ENCODE results near the gene TUBD1. TPM values are rescaled to one million over a fixed set of nuclear protein-coding genes. Genes with fewer than 3 reads are reported as not detected.

The TUBD1 gene
- total RNA-seq, 2 donors from 2014 or later: 17.5 to 24.1 TPM

- Mint-ChIP-seq H3K36me3 (ENCODE audit: low read depth) (peaks cover 53% of the 10 kb centered on the region), H3K9me3 (no peaks in the 10 kb centered on the region), H3K27ac (no peak overlapping the region), H3K4me3 (no peak overlapping the region), H3K27me3 (ENCODE audit: insufficient read depth) (no peaks in the 10 kb centered on the region), H3K4me1 (no peaks in the 10 kb centered on the region)
- 95 to 97% methylated on average over 7 to 9 of the region's 9 CpGs for WGBS, 2 experiments (ENCODE audit: insufficient coverage in 1 of 2, insufficient read length in 1 of 2)
- no peak for TF ChIP-seq CTCF (conservative IDR thresholded peaks at IDR 0.05)
- Histone ChIP-seq H3K4me3 (ENCODE audit: low read length) (no peak overlapping the region), H3K9ac (ENCODE audit: extremely low read depth, low read length, poor library complexity, severe bottlenecking) (no peak overlapping the region), H3K36me3 (ENCODE audit: control insufficient read depth, insufficient read depth, low read length) (peaks cover 37% of the 10 kb centered on the region), H3K27ac (ENCODE audit: low read depth, low read length) (no peak overlapping the region), H3K27me3 (ENCODE audit: control insufficient read depth, insufficient read depth, low read length, poor library complexity, severe bottlenecking) (no peaks in the 10 kb centered on the region), H3K4me1 (ENCODE audit: control insufficient read depth, insufficient read depth, low read length) (no peaks in the 10 kb centered on the region), H3K9me3 (ENCODE audit: control insufficient read depth, low read length) (no peaks in the 10 kb centered on the region)
- no peak for DNase-seq
Measured at GRCh38 chr17:59884861-59885260, 7.9 kb downstream of the TUBD1 start.

- Mint-ChIP-seq H3K9me3 (no peaks in the 10 kb centered on the region), H3K27ac (no peak overlapping the region), H3K36me3 (ENCODE audit: low read depth) (peaks cover 41% of the 10 kb centered on the region), H3K4me1 (no peaks in the 10 kb centered on the region), H3K4me3 (no peak overlapping the region), H3K27me3 (ENCODE audit: insufficient read depth) (no peaks in the 10 kb centered on the region)
- no peak for DNase-seq
- Histone ChIP-seq H3K4me1 (ENCODE audit: control insufficient read depth, insufficient read depth, low read length) (no peaks in the 10 kb centered on the region), H3K27me3 (ENCODE audit: control insufficient read depth, insufficient read depth, low read length, poor library complexity, severe bottlenecking) (no peaks in the 10 kb centered on the region), H3K27ac (ENCODE audit: low read depth, low read length) (no peak overlapping the region), H3K9ac (ENCODE audit: extremely low read depth, low read length, poor library complexity, severe bottlenecking) (no peak overlapping the region), H3K36me3 (ENCODE audit: control insufficient read depth, insufficient read depth, low read length) (peaks cover 49% of the 10 kb centered on the region), H3K4me3 (ENCODE audit: low read length) (no peak overlapping the region), H3K9me3 (ENCODE audit: control insufficient read depth, low read length) (no peaks in the 10 kb centered on the region)
- no peak for TF ChIP-seq CTCF (conservative IDR thresholded peaks at IDR 0.05)
- 95 to 100% methylated on average over 1 to 3 of the region's 3 CpGs for WGBS, 2 experiments (ENCODE audit: insufficient coverage in 1 of 2, insufficient read length in 1 of 2)
Measured at GRCh38 chr17:59878624-59879023, 14.1 kb downstream of the TUBD1 start.

- no peaks in the 10 kb centered on the region for H3K27me3 Mint-ChIP-seq (ENCODE audit: insufficient read depth)
- Histone ChIP-seq H3K9ac (ENCODE audit: extremely low read depth, low read length, poor library complexity, severe bottlenecking) (no peak overlapping the region), H3K4me3 (ENCODE audit: low read length) (no peak overlapping the region), H3K27ac (ENCODE audit: low read depth, low read length) (no peak overlapping the region), H3K36me3 (ENCODE audit: control insufficient read depth, insufficient read depth, low read length) (peaks cover 49% of the 10 kb centered on the region), H3K27me3 (ENCODE audit: control insufficient read depth, insufficient read depth, low read length, poor library complexity, severe bottlenecking) (no peaks in the 10 kb centered on the region), H3K4me1 (ENCODE audit: control insufficient read depth, insufficient read depth, low read length) (no peaks in the 10 kb centered on the region), H3K9me3 (ENCODE audit: control insufficient read depth, low read length) (no peaks in the 10 kb centered on the region)
- H3K4me3 Mint-ChIP-seq: no peak overlapping the region
- peaks cover 39% of the 10 kb centered on the region for H3K36me3 Mint-ChIP-seq (ENCODE audit: low read depth)
- no peak for DNase-seq
- 95% methylated on average over 5 of the region's 5 CpGs for WGBS, 2 experiments (ENCODE audit: insufficient coverage in 1 of 2, insufficient read length in 1 of 2)
- no peak for TF ChIP-seq CTCF (conservative IDR thresholded peaks at IDR 0.05)
- no peaks in the 10 kb centered on the region for H3K9me3 Mint-ChIP-seq
- H3K4me1 Mint-ChIP-seq: no peaks in the 10 kb centered on the region
- H3K27ac Mint-ChIP-seq: no peak overlapping the region
Measured at GRCh38 chr17:59877965-59878364, 14.8 kb downstream of the TUBD1 start.

Measured in endodermal cell (in vitro differentiated cells).